22Rv1 (cell line): ENCODE measurements around the gene QSOX1.

Experiments
- ZFX ChIP-seq: fragments of 450-650 bp; IDR thresholded peaks from 2 replicates; pipeline ENCODE4 v1.6.1; 2017; ENCODE audit warnings: antibody characterized with exemption, borderline replicate concordance
- TF ChIP-seq, protein P1 (sequence below): fragments of 450-650 bp; IDR thresholded peaks from 2 replicates; pipeline ENCODE4 v1.5.1; 2017; ENCODE audit warnings: mild to moderate bottlenecking

DNA sequence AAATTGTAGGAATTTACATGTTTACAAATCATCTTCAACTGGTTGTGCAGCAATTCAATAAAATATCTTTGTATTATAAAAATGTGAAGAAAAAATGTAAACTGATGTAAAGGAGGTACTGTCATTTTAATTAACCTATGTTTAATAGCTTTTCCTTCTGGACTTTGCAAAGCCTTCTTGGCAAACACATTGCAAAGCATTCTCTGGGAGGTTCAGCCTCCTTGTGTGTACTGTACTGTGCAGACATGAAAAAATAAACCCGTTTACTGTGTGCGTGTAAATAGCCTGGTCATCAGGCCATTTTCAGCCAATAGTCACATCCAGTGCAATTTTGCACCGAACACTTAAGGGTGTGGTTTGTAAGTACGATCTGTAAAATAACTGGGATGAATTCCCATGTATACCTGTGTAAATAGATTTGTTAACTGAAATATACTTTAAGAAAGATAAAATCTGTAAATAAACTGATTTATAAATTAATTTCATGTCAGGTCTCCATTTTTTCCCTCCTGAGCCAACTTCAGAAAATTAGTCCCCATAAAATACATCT lies 40.2 kb upstream of the QSOX1 start:
- TF ChIP-seq, protein P1, sequence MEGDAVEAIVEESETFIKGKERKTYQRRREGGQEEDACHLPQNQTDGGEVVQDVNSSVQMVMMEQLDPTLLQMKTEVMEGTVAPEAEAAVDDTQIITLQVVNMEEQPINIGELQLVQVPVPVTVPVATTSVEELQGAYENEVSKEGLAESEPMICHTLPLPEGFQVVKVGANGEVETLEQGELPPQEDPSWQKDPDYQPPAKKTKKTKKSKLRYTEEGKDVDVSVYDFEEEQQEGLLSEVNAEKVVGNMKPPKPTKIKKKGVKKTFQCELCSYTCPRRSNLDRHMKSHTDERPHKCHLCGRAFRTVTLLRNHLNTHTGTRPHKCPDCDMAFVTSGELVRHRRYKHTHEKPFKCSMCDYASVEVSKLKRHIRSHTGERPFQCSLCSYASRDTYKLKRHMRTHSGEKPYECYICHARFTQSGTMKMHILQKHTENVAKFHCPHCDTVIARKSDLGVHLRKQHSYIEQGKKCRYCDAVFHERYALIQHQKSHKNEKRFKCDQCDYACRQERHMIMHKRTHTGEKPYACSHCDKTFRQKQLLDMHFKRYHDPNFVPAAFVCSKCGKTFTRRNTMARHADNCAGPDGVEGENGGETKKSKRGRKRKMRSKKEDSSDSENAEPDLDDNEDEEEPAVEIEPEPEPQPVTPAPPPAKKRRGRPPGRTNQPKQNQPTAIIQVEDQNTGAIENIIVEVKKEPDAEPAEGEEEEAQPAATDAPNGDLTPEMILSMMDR, result no peak
- no peak for TF ChIP-seq ZFX
